ENCODE results near the gene OR51E1.
A peak's percentile ranks its signal among the peaks of the same experiment; 100 is the strongest.

OR51E1 gene

DNA sequence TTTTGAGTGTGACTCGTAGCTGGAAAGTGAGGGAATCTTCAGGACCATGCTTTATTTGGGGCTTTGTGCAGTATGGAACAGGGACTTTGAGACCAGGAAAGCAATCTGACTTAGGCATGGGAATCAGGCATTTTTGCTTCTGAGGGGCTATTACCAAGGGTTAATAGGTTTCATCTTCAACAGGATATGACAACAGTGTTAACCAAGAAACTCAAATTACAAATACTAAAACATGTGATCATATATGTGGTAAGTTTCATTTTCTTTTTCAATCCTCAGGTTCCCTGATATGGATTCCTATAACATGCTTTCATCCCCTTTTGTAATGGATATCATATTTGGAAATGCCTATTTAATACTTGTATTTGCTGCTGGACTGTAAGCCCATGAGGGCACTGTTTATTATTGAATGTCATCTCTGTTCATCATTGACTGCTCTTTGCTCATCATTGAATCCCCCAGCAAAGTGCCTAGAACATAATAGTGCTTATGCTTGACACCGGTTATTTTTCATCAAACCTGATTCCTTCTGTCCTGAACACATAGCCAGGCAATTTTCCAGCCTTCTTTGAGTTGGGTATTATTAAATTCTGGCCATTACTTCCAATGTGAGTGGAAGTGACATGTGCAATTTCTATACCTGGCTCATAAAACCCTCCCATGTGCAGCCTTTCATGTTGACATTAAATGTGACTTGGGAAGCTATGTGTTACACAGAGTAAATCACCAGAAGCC, 11.0 kb downstream of the OR51E1 start:
- no peak for DNase-seq

DNA sequence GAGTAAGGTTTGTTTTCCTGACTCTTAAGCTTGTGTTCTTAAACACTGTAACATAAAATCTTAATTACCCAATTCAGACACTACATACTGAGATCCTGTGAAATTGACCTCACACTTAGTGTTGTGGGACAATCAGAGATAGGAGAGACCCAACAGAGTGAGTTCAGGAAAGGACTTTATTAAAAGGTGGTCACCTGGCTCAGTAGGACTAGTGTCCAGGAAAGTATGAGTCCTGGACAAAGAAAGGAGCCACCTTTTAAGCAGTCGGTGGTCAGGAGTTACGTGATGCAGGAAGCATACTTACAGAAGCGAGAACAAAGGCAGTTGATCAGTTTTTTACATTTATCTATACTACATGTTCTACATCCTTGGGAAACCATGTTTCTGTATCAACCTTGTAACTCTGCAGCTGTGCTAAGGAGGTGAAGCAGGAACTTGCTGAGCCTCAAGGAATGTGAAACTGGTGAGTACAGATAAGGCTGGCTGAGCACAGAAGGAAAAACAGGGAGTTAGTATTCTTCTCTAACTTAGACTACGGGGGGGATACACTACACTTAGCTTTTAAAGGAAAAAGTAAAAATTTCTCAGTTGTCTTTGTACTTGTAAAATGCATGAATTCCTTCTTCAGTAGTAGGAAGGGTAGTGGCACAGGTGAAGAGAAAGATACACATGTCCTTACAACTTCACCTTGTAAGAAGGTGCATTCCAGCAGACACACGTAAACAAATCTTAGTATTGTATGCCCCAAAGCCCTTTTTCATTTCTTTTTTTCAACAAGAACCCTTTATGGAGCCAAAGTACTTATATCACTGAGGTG, 15.1 kb downstream of the OR51E1 start:
- DNase-seq: no peak

DNA sequence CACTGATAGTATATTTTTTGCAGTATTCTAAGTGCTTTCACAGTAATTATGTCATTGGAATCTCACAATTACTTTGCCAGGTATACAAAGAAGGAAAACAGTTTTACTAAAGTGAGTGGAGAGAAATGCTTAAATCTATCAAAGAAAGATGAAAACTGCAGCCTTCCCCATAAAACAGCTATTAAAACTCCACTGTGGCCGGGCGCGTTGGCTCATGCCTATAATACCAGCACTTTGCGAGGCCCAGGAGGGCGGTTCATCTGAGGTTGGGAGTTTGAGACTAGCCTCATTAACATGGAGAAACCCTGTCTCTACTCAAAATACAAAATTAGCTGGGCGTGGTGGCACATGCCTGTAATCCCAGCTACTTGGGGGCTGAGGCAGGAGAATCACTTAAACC, 19.1 kb downstream of the OR51E1 start:
- no peak for DNase-seq

DNA sequence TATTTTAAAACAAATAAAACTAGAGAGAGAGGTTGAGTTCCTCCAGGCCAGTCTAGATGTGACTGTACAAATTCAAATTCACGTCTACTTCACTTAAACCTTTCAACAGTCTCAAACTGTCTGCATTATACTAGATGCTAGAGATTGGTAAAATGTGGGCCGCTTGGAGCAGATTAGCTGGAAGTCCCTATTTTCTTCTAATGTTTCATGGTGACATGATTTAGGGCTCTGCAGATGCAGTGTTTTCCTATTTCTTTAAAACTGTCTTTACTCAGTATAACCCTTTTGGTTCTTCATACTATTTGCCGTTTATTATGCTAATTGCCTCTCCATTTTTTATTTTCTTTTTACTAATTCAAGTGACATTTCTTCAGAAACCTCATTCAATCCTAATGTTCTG, 20.4 kb downstream of the OR51E1 start:
- no peak for DNase-seq

DNA sequence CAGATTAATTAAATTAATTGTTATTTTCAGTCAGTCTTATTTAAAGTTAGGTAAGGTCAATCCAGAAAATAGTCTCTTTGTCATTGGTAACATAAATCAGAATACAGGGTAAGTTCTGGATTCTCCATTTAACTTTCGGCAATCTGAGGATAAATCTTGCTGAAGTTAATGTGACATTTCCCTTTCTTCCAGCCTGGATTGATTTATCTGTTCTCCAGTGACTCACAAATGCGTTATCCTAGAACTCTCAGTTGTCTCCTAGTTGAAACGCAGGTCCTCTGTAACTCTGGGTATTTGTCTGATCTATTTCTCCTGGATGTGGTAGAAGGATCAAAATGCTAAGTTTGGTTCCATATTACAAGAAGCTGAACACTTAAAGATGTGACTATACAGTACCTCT, 21.0 kb downstream of the OR51E1 start:
- DNase-seq: no peak

DNA sequence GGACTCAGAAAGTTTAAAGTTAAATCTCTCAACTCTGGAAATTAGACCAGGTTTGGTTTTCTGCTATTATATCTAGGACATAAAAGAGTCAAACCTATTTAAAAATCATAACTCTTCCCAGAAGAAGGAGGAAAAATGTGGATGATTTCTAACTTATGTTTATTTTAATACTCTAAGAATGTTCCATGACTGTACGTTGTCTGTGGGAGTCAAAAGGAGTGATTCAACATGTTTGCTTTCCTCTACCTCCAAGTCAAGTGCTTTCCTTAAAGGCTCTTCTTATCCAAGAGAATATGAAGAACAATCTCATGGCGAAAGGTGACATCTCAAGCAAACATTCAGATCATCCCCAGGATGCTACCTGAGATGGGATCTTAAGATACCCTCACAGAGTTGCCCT, 21.6 kb downstream of the OR51E1 start:
- DNase-seq: no peak

DNA sequence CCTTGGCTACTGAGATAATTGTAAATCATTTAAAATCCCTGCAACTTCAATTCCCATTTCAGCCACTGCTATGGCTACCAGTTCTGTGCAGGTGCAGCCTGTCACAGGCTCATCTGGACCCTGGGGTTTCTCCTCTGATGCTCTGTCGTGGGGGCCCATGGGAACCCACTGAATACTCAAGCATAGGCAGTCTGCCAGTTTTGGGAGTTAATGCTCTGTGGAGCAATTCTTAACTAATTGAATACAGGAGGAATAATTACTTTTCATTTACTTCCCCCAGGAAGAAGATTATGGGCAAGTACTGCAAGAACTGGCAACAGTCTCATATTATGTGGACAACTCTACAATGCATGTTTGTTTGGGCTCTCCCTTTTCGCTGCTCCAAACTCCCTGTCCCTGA, 28.0 kb downstream of the OR51E1 start:
- DNase-seq: no peak

DNA sequence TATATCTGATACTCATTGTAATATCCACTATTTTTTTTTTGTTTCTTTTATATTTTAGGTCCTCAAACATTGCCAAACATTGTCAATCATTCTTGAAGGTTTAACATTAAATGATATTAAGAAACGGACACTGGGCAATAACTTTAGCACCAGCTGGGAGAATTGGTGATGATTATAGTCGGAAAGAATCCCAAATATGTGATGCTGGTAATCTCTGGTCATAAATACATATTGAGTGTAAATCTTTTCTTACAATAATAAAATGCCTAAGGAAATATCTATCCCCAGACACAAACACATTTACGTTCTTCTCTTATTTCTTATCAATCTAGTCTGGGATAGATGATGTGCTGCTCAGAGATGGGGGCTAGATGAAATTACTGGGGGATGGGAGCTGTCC, 28.7 kb downstream of the OR51E1 start:
- no peak for DNase-seq

DNA sequence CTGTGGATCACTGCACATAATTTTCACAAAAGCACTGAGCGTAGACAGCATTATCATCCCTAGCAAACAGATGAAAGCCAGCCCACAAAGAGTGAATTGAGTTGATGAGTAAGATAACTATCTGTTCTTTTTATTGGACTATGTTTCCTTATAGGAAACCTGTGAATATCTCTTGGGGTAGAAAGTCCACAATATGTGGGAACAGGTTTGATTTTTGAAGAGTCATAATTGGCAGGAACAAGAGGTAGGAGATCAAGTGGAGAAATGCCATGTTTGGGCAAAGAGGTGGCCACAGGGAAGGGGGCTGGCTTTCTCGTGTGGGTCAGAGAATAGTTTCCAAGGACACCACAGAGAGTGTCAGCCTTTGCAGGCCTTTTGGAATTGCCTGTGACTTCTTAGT, 30.0 kb downstream of the OR51E1 start:
- no peak for DNase-seq

DNA sequence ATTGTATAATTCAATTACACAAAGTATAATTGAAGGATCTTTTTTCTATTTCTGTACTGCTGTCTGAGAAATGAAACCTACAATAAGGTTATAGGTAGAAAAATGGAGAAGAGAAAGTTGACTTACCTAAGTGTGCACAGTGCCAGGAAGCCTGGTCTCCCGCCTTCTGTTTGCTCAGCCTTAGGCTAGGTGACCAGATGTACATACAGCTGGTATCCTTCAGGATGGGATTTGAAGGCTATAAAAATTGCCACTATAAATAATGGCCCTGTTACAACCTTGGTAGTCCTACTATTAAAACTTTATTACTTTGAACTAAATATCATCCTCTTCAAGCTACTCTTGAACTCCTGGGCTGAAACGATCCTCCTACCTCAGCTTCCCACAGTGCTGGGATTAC, 34.2 kb downstream of the OR51E1 start:
- no peak for DNase-seq

DNA sequence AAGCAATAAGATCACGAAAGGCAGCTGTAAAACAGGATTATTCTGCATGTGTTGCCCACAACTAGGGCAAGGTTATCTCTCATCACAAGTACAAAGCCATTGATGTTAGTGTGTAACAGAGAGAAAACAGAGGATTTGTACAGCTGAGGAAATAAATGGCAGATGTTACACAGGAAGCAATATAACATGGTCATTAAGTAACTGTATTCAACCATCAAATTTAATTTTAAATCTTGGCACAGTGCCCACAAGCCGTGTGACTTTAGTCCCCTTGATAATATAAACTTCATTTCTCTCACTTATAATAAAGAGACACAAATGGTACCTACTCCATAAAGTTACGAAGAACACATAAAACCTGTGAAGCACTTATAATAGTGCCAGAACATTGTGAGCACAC, 36.6 kb downstream of the OR51E1 start:
- DNase-seq: no peak

DNA sequence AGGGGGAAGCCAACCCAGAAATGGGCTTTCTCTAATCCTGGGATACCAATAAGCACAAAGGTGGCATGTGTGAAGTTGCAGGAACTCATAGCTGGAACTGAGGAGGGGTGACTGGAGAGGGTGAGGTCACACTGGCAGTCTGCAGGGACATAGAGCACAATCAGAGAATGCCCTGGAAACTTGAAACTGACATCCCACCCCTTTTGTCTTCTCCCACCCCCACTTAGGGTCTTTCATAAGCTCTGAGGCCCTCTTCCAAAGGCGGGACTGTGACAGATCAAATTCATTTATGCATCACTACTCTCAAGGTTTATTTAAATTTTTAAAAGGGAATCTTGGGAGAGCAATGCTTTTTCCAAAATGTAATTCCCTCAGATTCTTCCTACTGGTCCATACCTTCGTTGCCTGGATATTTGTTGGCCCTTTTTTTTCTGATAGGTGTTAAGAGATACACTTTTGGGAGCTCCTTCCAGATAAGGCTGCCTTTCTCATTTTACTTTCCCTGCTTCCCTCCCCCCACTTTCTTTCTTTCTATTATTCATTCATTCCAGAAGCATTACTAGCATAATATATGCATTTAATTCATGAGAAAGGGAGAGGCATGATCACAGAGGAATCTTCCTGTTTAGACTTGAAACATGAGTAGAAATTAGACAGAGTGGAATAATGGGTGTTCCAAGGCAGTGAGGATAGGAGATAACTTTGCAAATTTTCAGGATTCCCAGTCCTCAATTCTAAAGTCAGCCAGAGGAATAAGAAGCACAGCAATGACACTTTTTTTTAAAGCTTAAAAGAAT, 39.0 kb downstream of the OR51E1 start:
- DNase-seq: no peak

DNA sequence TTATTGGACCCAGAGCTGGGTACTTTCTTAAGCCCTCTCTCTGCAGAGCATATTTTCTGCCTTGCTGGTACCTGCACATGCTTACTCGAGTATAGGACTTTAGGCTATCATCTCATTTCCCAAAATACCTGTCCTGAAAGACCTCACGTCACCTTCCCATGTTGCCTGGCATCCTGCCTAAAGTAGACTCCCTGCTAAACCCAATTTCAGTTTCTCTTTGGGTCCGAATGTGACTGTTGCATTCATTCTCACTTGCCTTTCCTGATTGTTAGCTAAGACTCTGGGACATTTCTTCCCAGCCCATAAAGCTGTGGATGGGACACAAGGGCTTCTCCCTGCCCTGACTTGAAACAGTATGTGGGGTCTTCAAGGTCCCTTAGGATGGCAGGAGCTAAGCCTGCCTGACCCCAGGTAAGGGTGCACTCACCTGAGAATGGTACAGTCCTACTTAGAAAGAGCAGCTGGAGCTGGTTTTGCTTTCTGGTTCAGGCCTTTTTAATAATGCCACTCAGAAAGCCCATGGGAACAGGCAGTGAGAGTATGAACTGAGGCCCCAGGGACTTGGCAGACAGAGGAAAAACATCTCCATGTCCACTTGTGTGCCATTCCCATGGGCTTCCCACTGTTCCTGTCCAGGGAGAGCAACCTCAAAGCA, 41.0 kb downstream of the OR51E1 start:
- no peak for DNase-seq

DNA sequence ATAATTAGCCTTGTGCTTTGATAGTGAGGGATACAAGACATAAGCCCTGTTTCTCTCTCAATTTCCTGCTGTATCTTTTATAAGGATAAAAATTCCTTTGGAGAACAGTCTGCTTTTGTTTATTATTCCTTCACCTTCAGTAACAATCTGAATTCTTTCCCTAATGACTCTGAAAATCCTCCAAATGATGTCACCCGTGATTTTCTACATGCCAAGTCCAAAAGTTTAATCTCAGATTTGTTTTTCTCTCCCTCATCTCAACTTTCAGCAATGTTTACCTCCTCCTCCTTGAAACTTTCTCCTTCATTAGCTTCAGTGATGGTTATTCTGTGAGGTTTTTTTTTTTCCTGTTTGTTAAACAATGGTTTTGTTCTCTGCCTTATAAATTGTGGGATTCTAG, 51.7 kb downstream of the OR51E1 start:
- DNase-seq: no peak

DNA sequence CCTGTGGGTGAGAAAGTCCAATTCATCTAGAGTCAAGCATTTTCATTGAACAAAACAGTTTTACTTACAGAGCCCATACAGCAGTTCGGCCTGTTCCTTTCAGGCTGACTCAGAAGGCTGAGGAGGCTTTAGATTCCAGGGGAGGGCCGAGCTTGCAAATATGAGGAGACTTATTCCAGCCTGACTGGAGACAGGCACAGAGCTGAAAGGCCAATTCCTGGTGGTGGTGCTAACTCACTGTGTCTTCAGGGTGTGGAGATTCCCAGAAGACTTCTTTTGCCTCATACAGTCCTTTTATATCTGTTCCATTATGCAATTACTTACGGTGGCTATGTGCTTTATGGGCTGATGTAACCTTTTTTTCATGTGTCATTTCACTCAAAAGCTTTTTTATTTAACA, 53.8 kb downstream of the OR51E1 start, which contains the start of gene OR51E2:
OR51E2 (minus strand) TSS at position 269 of the 400 bp plus-strand sequence. CDS start 15,142 bp downstream, outside the sequence.
- no peak for DNase-seq

DNA sequence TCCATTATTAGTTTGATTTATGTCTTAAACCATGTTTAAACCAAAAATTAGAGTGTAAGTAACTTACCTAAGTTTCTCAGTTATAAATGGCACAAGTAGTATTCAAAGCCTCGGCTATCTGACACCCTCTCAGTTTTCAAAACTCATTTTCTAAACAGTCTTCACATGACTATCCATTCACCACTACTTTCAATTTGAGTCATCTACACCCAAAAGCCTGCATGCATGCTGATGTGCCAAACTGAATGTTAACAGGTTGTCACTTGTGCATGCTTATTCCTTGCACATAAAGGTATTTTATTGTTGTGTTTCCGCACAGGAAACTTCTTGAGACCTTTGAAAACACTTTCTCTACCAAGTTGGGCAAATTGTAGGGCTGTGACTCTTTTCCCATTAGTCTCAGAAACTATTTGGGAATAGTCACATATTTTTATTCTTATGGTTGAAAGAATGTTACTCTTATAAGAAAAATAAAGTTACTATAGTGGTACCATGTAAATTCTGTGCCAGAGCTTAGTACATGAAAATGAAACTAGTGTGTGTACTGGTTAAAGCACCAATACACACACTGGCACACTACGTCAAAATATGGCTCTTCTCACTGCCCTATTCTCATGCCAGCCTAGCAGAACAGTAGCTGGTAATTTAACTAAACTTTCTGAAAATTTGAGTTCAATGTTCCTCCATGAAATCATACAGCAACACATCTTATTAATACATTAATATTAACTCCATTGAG, 56.1 kb downstream of the OR51E1 start:
- DNase-seq: peak; percentile 67

DNA sequence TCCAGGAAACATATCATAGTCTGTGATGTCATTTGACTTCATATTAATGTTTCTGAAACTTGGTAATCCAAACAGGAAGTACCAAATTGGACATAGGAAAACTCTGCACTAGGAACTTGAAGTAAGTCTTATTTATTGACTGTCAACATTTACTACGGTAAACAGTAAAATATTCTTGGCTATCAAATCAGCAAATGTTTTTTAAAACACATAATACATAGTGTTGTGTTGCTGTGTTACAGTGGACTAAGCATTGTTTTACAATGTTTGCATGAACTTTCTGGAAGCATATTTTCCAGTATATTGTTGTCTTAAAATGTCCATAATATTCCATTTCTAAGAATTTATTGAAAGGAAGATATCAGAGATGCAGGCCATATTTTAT, 56.6 kb downstream of the OR51E1 start:
- DNase-seq: no peak

DNA sequence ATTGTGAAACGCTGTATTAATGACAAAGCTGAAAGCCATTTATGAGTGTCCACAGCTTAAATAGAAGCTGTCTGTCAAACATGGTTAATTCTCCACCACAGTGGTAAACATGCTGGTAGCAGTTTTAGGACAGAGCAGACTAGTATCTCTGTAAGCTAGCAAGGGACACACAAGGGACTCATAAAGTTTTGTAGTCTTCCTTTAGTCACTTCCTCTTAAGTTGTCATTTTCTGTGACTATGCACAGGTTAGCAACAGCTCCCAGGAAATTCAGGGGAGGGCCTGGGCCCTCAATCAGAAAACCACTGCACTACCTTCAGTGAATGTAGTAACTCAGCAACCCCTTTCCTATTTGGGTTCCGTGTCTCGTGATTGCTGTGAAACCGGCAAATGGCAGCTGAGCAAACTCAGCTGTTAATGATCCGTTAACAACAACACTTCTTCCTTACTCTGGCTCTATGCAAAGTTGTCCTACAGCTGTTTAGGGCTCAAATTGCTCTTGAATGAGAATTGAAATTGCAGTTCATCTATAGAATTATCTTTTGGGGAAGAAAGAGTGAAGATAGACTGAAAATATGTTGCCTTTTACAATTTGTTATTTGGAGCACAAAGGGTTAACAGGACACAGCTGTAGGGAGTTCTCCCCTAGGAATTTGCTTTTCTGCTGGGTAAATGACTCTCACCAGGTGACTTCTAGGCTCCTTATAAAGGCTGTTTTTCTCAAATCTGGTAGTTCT, 60.4 kb downstream of the OR51E1 start, which contains the start of gene MMP26:
MMP26 (plus strand) TSS at position 731 of the 736 bp plus-strand sequence.
- no peak for DNase-seq

DNA sequence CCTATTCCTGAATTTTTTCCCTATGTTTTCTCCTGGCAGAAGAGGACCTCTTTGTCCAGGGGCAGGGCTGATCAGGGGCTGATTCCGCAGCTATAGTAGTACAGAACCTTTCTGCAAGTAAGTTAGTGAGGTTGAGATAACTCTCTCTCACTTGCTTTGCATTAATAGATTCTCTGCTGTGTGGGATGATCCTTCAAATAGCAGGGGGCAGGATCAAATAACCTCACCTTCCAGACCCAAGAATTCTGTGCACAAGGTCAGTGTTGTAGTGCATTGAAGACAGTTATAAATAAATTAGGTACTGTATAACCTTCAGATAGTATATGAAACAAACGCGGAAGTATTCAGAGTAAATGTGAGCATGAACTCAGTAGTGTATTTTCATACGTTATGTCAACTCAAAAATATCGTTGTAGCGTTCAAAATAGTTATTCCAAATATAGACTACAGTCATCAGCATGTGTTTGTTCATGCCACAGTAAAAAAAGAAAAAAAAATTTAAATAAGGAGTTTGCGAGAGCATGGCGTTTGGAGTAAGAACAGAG, 61.1 kb downstream of the OR51E1 start:
- no peak for DNase-seq
